NCI-H2107 treated with DMSO at 0.1 percent for 48 hours (cell line): ENCODE results near the gene AP2S1.
A peak's percentile ranks its signal among the peaks of the same experiment; 100 is the strongest.
"Not testable (repeated sequence)": the region's sequence is repeated elsewhere in the genome, so short reads cannot be mapped to it uniquely, and the experiment has no call there.

Source experiments
- DNase-seq: peaks from one replicate; lab custom pipeline; 2025; ENCODE audit not compliant: unreplicated experiment; lab: John Stamatoyannopoulos, UW

AP2S1 gene

DNA sequence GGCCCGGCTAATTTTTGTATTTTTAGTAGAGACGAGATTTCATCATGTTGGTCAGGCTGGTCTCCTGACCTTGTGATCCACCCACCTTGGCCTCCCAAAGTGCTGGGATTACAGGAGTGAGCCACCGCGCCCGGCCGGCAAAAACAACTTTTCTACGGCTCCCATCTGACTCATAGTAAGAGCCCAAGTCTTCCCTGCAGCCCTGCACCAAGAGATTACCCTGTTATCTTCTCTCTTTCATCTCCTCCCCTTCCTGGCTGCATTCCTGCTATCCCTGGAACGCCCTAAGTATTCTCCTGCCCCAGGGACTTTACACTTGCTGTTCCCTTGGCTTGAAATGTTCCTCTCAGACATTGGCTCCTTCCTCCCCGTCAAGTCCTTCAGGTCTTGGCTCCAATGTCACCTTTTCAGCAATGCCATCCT, 6.6 kb downstream of the AP2S1 start:
- DNase-seq = no peak

DNA sequence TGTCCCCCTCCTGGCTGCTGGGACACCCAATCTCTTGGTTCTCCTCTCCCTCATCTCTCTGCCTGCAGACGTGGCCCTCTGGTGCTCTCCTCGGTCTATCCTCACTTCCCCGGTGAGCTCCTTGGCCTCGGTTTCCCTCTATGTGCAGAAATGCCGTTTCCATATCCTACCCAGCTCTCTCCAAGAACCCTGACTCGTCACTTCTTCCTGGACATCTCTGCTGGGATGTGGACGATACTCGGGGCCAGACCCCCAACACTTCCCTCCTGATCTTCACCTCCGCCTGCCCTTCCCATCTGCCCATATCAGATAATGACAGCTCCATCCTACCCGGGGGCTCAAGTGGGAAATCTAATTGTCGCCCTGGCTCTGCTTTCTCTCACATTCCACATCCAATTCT, 7.9 kb downstream of the AP2S1 start:
- DNase-seq = no peak

DNA sequence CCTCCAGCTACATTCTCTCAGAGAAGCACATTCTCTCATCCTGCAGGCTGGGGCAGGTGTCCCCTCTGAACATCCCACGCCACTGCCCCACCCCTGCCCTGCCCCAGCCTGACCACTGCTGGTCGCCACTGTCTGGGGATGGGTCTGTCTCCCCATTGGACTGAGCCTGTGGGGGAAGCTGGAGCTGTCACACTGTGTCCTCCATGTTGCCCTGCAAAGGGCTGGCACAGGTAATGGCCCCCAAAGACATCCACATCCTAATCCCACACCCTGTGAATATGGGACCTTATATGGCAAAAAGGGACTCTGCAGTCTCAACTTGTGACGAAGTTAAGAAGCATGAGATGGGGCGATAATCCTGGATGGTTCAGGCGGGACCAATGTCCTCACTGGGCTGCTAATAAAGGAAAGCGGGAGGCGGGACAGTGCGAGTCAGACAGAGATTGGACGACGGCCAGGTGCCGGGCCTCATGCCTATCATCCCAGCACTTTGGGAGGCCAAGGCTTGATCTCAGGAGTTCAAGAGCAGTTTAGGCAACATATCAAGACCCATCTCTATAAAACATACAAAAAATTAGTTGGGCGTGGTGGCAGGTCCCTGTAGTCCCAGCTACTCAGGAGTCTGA, 9.1 kb downstream of the AP2S1 start:
- DNase-seq = no peak

DNA sequence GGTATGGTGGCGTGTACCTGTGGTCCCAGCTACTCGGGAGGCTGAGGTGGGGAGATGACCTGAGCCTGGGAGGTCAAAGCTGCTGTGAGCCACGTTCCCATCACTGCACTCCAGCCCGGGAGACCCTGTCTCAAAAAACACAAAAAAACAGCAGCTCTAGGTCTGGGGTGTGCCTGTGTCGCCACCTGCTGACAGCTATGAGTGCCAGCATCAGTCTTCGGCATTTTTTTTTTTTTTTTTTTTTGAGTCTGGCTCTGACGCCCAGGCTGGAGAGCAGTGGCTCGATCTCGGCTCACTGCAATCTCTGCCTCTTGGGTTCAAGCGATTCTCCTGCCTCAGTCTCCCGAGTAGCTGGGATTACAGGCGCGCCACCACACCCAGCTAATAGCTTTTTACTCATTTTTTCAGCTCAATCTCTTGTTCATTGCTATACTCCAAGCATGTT, 10.1 kb downstream of the AP2S1 start:
- DNase-seq = peak; percentile 44

DNA sequence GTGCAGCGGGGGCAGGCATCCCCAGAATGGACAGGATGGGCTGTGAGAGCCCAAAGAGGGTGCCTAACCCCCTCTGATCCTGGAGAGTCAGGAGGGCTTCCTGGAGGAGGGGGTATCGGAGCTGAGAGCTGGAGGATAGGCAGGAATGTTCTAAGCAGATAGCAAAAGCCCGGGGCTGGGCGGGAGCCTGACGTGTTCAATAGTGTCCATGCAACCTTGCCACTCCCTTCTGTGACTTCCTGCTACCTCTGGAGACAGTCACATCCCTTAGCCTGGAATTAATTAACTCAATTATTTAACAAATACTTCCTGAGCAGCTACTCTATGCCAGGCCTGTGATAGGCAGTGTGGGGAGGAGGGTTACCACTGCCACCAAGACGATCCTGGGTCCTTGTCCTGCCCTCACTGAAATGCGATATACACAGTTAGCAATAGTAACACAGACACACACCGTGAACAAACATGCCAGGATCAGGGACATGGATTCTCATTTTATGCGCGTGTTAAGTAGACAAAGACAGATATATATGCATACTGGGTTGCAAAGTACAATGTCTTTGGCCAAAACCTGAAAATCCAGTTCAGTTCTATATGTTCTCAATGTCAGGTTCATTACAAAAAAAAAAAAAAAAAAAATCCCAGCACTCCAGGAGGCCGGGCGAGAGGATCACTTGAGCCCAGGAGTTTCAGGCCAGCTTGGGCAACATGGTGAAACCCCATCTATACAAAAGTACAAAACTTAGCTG, 10.7 kb downstream of the AP2S1 start:
- DNase-seq = no peak

DNA sequence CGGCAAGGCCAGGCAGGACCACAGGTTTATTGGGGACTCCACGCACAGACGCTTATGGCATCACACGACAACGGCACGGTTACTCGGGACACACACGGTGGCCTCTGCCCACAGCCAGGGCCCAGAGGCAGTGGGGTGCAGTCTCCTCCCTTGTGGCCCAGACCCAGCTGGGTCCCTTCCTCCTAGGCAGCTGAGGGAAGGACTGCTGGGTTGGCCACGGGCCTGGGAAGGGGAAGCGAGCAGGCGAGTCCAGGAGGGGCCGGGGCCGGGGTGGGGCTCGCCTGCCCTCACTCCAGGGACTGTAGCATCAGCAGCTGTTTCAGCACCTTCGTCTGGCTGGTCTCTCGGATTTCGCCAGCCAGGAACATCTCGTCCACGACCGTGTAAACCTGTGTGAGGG, 12.5 kb downstream of the AP2S1 start:
- DNase-seq = no peak

DNA sequence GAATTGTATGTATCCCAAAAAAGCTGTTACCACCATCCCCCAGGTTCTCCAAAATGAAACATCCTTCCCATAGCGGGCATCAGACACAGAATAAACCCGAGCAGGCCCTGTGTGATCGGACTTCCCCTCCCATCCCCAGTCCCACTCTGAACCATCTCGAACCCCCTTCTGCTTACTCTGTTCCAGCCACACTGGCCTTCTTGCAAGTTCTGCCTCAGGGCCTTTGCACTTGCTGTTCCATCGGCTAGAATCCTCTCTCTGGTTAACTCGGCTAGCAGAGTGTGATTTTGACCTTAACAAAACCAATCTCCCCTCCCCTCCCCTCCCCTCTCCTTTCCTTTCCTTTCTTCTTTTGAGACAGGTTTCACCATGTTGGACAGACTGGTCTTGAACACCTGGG, 15.7 kb downstream of the AP2S1 start:
- no peak for DNase-seq

DNA sequence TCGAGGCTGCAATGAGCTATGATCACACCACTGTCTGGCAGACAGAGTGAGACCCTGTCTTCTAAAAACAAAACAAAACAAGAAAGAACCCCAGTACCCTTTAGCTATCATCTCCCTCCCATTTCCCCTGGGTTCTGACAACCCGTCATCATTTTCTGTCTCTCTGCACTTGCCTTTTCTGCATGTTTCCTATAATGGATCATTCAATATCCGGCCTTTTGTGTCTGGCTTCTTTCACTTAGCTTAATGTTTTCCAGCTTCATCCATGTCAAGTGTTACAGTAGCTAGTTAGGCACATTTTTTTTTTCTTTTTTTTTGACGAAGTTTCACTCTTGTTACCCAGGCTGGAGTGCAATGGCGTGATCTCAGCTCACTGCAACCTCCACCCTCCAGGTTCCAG, 16.5 kb downstream of the AP2S1 start:
- no peak for DNase-seq

DNA sequence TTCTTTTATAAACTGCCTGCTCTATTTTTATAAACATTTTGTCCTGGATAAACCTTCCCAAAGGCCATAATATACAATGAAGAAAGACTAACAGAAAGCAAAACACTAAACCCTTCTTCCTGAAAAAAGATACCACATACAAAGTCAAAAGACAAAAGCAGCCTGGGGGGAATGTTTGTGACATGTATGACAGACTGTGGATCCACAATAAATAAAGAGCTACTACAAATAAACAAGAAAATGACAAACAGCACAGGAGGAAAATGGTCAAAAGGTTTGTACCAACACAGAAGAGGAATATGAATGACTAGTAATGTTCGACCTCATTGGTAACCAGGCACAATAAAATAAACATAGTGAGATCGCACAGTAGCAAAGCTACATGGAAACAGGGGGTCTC, 19.8 kb downstream of the AP2S1 start:
- DNase-seq = no peak

DNA sequence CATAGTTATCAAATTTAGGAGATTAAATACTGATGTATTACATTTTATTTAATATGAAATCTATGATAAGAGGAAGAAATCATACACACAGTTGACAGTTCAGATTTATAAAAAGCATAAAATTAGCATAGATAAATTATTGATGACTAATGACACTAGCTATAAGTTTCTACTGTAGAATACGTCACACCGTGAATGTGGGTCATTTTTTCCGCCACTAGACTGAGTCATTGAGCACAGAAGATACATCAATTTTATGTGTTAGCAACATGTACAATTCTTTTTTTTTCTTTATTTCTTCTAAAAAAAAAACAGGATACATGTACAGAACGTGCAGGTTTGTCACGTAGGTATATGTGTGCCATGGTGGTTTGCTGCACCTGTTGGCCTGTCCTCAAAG, 22.2 kb downstream of the AP2S1 start:
- no peak for DNase-seq

DNA sequence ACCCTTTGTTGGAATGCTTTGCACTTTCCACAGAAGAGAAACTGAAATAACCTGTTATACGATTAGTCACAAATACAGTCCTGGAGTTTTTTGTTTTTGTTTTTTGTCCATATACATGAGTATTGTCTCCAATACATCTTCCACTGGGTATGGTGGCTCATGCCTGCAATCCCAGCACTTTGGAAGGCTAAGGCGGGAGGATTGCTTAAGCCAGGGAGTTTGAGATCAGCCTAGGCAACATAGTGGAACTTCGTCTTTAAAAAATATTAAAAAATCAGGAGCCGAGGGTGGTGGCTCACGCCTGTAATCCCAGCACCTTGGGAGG, 25.0 kb downstream of the AP2S1 start:
- no peak for DNase-seq

DNA sequence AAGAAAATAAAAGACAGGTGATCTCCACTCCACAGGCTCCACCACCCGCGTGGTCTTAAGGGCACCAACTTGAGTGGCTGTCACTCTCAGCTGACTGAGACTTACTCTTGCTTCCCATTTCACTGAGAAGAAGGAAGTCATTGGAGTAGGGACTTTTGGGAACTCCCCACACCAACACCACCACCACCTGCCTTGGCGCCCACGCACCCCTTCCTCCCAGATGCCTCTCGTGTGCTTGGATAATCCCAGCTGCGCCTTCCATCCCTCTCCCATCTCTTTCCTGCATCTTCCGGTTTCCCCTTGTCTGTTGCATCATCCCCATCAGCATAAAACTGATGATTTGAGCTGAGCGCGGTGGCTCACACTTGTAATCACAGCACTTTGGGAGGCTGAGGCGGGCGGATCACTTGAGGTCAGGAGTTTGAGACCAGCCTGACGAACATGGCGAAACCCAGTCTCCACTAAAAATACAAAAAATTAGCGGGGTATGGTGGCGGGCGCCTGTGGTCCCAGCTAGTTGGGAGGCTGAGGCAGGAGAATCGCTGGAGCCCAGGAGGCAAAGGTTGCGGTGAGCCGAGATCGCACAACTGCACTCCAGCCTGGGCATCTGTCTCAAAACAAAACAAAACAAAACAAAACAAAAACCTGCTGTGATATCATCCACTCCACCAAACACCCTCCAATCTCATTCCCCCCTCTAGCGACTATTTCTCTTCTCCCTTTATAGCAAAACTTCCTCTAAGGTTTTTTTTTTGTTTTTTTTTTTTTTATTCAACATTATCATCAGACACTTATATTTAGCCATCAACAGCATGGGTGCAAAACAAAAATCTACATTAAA, 25.5 kb downstream of the AP2S1 start:
- DNase-seq = peak; percentile 73

DNA sequence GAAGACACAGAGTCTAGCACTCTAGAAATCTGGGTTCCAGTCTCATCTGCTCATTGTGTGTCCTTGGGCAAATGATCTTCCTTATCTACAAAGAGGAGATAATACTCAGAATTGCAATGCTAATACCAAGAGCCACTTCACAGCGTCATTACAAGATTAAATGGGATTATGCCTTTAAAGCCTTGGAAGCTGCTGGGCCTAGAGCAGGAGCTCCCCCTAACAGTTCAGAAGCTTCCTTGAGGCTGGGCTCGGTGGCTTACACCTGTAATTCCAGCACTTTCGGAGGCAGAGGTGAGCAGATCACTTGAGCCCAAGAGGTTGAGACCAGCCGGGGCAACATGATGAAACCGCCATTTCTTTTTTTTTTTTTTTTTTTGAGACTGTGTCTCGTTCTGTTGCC, 27.6 kb downstream of the AP2S1 start:
- no peak for DNase-seq

DNA sequence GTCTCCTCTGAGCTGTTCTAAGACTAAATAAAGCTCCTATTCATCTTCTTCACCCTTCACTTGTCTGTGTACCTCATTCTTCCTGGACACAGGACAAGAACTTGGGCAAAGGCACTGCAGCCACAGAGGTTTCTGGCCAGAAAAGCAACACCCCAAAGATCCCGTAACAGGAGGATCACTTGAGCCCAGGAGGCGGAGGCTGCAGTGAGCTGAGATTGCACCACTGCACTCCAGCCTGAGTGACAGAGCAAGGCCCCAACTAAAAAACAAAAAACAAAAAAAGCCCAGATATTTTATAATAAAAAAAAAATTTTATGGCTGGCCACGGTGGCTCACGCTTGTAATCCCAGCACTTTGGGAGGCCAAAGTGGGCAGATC, 28.2 kb downstream of the AP2S1 start:
- not testable (repeated sequence) for DNase-seq

DNA sequence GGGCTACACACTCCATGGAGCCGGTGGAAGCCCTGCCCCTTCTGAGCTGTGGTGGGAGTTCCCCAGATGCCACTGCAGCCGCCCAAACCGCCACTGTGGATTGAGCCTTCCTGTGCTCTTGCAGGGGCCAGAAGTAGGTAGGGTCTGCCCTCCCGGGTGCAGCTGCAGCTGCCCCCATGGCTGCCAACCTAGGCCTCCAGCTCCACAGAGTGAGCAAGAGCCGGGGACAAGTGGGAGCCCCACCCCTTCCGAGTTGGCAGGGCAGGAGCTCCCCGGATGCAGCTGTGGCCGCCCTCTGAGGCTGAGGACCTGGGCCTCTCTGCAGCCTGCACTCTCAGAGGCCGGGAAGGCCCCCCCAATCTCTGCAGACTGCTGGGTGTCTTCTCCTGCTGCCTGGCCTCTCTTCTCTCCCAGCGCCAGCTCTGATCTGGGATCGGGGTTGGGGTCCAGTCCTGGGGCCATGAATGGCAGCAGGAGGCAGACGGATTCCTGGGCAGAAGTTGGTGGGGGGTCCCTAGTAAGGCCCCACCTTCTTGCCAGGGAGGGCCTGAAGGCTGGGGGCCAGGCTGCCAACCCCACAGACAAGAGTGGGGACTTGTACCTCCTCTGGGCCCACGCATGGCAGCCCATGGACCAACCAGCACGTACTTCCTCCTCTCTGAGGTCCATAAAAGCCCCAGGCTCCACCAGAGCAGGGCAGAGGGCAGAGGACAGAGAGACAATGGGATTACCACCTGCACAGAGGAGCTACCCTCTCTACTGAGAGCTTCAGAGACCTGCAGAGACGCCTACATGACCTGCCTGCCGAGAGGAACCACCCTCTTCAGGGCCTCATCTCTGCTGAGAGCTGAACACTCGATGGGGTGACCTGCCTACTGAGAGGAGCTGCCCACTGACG, 28.9 kb downstream of the AP2S1 start:
- no peak for DNase-seq

DNA sequence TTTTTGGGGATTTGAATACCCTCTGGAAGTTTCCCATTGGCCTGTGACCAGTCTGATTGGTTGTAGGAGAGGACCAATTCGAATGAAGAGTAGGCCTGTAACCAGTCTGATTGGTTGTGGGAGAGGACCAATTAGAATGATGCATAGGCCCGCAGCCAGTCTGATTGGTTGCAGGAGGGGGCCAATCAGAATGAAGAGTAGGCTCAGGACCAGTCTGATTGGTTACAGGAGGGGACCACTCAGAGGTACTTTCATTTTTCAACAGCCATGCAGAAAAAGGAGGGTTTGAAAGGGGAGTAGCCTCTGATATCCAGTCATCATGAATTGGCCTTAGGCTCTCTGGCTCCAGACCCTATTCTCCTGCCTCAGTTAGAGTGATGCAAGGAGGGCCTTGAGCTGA, 31.8 kb downstream of the AP2S1 start:
- no peak for DNase-seq

DNA sequence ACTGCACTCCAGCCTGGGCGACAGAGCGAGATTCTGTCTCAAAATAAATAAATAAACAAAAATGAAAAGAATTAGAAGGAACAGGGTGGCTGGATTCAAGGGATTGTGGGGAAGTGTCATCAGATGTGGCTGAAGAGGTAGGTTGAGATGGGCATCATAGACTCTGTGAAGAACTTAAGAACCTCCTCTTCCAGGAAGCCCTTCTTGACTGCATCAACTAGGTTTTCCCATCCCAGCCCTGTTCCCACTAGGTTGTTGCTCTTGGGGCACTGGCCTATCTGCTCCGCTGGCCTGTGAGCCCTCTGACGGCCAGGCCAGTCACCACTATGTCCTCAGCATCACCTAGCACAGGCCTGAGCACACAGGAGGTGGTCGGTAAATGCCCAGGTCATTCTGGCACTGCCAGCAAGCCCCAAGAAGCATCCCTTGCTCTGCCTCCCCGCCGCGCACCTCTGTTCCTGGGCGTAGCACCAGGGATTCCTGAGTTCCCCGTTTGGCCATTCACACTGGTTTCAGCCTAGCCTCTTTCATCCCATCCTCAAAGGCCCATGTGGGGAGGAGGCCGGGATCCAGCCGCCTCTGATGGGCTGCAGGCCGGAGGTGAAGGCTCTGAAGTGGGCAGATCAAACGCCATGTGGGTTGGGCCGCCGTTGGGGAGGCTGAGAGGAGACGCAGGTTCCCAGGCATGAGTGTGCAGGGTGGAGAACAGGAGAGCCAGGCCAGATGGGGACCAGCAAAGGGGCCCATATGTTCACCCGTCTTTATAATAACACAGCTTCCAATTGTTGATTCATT, 34.6 kb downstream of the AP2S1 start:
- no peak for DNase-seq

DNA sequence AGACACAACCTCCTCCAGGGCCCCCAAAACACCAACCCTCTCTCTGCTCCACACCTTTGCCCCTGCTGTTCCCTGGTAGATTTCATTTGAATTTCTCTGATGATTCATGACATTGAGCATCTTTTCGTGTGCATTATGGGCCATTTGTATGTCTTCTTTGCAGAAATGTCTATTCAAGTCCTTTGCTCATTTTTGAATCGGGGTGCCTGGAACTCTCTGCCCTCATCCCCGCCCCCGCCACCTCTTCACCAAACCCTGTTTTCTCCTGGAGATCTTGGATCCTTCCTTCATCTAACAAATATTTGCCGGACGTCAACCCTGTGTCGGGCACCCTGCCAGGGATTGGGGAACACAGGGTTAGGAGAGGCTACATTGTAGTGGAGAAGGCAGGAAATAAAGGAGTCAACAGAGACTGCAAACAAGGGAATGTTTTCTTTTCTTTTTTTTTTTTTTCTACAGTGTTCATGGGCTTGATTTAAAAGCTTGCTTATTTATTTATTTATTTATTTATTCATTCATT, 36.7 kb downstream of the AP2S1 start:
- DNase-seq = no peak

DNA sequence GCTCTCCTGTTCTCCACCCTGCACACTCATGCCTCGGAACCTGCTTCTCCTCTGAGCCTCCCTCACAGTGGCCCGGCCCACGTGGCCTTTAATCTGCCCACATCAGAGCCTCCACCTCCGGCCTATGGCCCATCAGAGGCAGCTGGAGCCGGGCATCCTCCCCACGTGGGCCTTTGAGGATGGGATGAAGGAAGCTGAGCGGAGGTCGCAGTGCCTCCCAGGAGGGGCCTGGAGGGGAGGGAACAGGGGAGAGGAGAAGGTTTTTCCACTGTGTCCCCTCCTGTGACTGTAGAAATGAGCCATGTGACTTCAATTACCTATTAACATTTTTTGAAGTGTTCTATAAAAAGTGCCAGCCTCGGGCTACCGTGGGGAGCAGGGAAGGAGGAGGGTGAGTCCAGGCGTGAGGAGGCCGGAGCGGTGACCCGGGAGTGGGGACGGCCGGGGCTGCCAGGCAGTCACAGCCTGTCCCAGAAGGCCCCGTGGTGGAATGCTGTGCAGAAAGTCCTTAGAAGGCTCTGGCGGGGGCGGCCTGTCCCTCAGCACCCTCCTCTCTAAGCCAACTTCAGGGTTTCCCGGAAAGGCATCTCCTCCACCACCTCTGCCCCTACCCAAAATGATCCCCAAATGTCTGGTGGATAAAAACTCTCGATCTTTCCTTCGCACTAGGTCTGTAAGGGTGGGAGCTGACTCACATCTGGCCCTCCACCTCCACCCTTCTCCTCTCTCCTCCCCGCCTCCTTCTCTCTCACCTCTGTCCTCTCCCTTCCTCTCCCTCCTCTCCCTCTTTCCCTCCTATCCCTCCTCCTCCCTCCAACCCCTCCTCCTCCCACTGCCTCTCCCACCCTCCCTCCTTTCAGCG, 37.4 kb downstream of the AP2S1 start:
- no peak for DNase-seq
